Sciatic nerve (tissue), 2 donors: ENCODE measurements around the gene MANSC4. TPM values are rescaled to one million over a fixed set of nuclear protein-coding genes. Genes with fewer than 3 reads are reported as not detected.
"Not testable (repeated sequence)": the region's sequence is repeated elsewhere in the genome, so short reads cannot be mapped to it uniquely, and the experiment has no call there.

Experiments used
- ATAC-seq: fragments of 200-7000 bp; cut with Tn5 transposase; one replicate; pipeline ENCODE4 v1.9.1; 2020; ENCODE audit warnings: mild to moderate bottlenecking, moderate library complexity
- DNase-seq: peaks from one replicate; pipeline ENCODE4 v3.0.0-alpha.2; 2020; ENCODE audit warnings: low spot score
- intact Hi-C: fragments of 100-400 bp; cut with DNase I; formaldehyde crosslinking; loops from one replicate; pipeline ENCODE4 v1.14.2; 2022
- total RNA-seq: library from RNA; stranded (reverse); fragmentation: NEBNext Ultra II Directional; extraction: Animal tissue kit (Norgen Biotek cat#: 25700); gene quantifications from one replicate; pipeline ENCODE4 v1.2.1, GENCODE V29; 2021
- donor health status: DM: no; HTN: no; CAD: no.
- donor health status: DM: no; HTN: no; CAD: no.

The MANSC4 gene
- total RNA-seq, 1 donor from 2014 or later = not detected

DNA sequence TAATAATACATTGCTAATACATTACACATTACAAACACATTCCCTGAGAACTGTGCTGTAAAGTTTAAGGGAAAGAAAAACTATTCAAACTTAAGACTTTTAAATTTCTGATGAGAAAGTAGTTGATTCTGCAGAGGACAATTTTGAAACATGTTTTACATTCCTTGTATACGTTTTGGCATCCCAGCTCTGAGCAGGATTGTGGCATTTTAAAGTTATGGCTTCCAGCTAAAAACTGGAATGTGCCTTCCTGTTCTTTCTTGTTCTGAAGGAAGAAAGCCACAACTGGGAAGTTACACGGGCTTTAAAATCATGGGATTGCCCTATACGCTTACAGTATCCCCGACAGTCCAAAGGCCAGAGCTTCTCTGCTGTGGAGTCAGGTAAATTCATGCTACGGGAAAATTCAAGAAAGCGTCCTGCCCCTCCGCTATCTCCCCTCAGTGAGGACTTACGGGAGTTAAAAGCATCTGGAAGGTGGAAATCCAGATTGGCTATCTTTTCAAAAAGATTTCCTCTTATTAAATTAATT lies 10.8 kb downstream of the MANSC4 start:
- intact Hi-C loops = no loop called here

DNA sequence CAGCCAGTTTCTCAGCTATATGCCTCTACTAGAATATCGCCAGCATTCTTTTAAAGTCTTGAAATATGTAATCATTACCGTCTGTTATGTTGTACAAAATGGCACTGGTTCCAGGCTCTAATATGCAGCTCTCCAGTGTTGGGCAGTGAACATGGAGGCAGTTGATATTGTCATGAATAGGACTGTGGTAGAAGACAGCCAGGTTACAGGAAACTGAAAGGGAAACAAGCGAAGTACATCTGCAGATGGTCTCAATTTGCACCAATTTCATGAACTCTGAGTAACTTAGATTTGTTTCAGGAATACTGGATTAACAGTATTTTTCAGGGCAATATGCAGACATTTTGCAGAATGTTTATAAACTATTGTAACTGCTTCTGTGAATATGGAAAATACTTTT lies 13.4 kb downstream of the MANSC4 start:
- ATAC-seq (no peak), DNase-seq (no peak)
- intact Hi-C loops = no loop called here

More for the DNA sequence above, 10.8 kb downstream of the MANSC4 start:
- no peak for DNase-seq
- ATAC-seq = no peak

DNA sequence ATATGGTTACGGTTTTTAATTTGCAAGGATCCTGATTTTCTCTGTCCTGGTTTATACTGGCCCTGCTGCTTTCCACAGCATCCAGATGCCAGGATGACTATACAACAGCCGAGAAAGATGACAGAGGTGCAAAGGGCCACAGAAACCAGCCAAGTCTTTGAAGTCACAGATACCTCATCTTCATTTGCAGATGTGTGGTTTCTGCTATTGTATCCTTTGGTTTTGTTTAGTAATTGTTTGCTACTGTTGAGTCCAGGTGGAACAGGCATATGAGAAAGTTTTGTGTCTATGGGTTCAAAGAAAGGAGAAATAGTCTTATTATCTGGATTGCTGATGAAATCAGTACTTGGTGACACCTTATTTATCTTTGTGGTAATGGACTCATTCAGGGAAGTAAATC lies 17.3 kb downstream of the MANSC4 start:
- no peak for DNase-seq
- intact Hi-C loops = no loop called here
- no peak for ATAC-seq

DNA sequence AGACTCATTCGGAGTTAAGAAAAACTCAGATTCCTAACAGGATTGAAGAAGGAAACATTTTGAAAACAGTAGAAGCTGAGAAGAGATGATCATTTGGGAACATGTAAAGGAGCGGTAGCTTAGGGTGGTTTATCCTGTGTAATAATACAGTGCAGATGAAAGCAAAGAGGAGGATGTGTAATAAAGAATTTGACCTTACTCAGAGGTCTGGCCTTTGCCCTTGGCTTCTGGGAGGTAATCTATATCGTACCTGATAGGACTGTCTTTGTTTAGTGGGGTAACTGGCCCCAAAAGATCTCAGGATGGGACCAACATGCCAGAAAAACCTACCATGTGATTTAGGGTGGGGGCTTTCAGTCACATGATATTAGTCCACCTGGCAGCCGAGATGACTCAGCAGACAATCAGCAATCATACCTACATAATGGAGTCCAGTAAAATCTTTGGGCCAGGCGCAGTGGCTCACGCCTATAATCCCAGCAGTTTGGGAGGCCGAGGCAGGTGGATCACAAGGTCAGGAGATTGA lies 23.3 kb downstream of the MANSC4 start:
- intact Hi-C loops = no loop called here
- no peak for ATAC-seq
- DNase-seq = no peak

DNA sequence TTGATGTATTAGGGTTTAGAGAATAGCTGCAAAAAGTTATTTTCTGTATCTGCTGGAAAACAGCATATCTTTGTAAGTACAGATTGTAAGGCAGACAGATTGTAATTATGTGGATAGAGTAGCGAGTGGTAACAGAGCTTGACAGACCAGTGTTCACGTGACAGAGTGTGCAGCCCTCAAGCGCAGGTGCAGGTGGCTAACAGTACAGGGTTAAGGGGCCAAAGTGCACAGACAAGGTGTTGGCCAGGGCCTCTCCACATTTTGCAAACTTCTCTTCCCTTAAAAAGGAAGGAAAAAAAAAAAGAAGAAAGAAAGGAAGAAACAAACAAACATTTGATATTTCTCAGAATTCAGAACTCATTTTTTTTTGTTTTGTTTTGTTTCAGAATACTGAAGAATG lies 25.2 kb downstream of the MANSC4 start:
- ATAC-seq (no peak), DNase-seq (no peak)
- intact Hi-C loops = no loop called here

DNA sequence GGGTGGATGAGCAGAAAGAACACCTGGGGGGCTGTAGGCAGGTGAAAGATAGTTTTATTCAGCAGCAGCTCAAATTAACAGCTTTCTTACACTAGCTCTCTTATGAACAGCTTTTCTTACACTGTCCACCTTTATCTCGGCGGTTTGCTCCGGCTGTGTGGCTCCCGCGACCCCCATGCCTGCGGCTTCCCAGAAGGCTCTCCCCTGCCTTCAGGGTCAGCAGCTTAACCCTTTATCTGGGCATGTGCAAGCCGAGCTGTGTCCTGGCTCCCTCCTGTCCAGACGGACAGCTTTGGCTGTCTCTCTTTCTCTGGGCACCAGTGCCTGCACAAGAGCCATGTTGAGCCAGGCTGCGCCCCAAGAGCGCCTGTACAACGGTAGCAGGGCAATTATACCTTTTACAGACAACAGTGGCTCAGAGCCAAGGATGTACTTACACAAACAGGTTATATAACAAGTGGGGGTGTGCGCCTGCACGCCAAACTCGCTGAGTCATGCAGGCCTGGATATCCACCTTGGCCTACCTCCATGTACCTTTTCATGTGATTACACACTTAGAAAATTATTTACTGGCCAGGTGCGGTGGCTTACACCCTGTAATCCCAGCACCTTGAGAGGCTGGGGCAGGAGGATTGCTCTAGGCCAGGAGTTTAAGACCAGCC lies 28.5 kb downstream of the MANSC4 start:
- intact Hi-C loops = no loop called here
- DNase-seq (no peak), ATAC-seq (no peak)

DNA sequence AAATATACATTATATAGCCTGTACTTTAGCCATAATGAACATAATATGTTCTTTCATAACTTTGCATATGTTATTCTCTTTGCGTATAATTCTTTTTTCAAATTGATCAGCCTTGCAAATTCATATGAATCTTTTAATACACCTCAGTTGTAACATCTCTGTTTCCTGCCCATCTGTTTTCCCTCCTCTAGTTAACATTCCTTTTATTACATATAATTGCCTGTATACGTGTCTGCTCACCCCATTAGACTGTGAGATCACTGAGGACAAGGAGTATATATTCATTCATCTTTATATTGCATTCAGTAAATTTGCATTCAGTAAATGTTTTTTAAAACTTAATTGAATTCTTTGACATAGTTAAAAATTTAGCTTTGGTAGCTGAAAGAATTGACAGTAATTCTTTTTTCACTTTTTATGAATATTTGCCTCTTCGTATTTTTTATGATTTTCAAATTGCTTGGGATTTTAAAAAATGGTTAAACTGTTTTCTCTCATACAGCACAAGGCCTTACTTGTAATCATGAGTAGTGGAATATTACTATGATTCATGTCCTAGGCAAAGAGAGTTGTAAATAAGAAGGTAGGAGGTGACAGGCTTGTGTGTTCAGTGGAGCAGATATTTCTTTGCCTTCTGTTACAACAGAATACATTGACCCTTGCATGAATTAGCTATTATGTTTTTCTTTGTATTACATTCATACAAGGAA lies 32.8 kb downstream of the MANSC4 start:
- intact Hi-C loops = no loop called here
- DNase-seq = no peak
- peak; percentile 60 for ATAC-seq

DNA sequence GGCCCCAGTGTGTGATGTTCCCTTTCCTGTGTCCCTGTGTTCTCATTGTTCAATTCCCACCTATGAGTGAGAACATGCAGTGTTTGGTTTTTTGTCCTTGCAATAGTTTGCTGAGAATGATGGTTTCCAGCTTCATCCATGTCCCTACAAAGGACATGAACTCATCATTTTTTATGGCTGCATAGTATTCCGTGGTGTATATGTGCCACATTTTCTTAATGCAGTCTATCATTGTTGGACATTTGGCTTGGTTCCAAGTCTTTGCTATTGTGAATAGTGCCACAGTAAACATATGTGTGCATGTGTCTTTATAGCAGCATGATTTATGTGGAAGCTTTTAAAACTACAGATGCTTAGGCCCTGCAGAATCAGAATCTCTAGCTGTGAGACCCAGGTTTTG lies 34.3 kb downstream of the MANSC4 start:
- intact Hi-C loops, DNase-seq, ATAC-seq: not testable (repeated sequence)

DNA sequence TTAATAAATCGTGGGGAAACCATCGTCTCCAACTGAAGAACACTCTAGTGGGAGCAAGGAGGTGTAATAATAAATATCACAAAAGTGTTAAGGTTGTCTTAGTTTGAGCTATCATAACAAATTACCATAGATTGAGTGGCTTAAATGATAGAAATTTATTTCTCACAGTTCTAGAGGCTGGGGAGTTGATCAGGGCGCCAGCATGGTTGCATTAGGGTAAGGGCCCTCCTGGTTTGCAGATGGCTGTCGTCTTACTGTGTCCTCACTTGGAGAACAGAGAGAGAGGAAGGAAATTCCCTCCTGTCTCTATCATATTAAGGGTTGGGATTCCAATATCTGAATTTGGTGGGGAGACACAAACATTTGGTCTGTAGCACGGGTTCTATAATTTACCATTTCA lies 36.4 kb downstream of the MANSC4 start:
- DNase-seq (no peak), ATAC-seq (no peak)
- intact Hi-C loops = no loop called here

DNA sequence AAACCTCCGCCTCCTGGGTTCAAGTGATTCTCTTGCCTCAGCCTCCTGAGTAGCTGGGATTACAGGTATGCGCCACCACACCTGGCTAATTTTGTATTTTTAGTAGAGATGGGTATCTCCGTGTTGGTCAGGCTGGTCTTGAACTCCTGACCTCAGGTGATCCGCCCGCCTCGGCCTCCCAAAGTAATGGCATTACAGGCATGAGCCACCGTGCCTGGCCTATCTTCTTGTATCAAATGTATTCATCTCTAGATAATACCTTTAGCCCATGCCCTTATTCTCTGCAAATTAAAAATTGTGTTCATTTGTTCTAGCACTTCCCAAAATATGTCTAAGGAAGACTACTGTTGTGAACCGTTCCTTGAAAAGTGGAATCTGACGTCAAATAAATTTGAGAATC lies 45.7 kb downstream of the MANSC4 start:
- intact Hi-C loops = loop anchor here (10.0 kb wide), 1 partner anchor 90 kb away; no protein-coding TSS in a partner anchor
- not testable (repeated sequence) for DNase-seq, ATAC-seq

DNA sequence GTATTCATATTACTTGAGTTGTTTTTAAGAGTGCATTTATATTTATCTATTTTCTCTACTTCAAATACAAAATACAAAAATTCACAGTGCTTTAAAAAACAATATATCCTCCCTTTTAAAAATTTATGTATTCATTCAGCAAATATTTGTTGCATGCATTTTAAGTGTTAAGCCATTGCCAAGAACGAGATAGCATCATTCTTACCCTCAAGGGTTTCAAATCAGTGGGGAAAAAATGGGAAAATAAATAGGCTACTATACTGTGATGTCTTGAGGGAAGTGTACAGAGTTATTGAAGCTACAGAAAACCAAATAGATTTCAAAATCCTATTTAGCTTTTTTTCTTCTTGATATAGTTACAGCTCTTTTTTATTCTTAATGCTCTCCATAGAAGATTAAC lies 46.2 kb downstream of the MANSC4 start:
- no peak for ATAC-seq
- no peak for DNase-seq
- intact Hi-C loops = loop anchor here (10.0 kb wide), 1 partner anchor 91 kb away; no protein-coding TSS in a partner anchor

DNA sequence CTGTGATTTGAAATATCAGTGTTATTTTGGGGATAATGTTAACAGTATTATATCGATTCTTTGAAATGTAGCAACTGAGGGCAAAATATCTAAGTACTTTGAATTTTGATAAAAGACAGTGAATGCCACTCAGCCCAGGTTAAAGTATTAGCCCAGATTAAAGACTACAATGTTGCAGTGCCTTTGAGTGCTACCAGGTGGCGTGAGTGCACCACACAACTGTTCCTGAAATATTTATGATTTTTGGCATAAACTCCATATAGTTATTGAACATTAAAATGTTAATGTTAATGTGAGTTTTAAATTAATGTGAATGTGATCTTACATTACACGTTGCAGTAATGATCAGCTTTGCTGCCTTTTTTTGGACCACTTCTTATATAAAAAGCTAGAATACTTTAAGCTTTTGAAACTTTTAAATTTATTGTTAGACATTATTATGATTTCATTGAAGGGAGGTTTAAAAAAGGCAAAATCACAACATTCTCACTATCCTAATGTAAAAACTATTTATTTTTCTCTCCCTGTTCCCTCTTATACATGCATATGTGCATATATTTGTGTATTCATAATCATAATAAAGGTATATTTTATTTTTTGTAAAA lies 46.9 kb downstream of the MANSC4 start:
- DNase-seq = no peak
- peak; percentile 55 for ATAC-seq
- intact Hi-C loops = loop anchor here (10.0 kb wide), 1 partner anchor 92 kb away; no protein-coding TSS in a partner anchor

DNA sequence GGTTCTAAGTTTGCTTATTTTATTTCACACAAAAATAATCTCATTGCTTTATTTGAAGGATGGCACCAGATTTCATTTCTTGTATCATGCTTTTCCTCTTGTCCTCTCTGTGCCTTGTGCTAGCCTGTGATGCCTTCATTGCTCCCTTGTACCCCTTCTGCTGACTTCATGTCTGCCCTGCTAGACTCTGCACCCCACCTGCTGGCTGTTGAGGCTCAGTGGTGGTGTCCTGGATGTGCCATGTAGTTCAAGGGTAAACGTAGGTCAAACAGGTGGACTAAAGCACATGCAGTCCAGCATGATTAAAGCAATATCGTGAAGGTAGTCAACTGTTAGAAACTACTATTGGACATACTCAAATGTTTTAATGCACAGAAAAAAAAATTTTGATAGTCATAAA lies 47.8 kb downstream of the MANSC4 start:
- DNase-seq (no peak), ATAC-seq (no peak)
- intact Hi-C loops = loop anchor here (10.0 kb wide), 1 partner anchor 93 kb away; no protein-coding TSS in a partner anchor

DNA sequence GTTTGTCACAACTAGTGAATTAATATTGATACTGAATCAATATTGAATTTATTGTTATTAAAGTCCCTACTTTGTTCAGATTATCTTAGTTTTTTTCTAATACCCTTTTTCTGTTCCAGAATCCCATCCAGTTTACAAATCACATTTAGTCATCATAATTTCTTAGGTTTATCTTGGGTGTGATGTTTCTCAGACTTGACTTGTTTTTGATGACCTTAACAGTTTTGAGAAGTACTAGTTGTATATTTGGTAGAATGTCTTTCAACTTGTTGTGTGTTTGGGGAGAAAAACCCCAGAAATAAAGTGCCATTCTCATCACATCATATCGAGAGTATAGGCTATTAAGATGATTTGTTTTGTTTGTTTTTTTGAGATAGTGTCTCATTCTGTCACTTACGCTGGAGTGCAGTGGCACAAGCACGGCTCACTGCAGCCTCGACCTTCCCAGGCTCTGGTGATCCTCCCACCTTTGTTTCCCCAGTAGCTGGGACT lies 49.9 kb downstream of the MANSC4 start:
- intact Hi-C loops = loop anchor here (10.0 kb wide), 1 partner anchor 95 kb away; no protein-coding TSS in a partner anchor
- DNase-seq (no peak), ATAC-seq (no peak)

DNA sequence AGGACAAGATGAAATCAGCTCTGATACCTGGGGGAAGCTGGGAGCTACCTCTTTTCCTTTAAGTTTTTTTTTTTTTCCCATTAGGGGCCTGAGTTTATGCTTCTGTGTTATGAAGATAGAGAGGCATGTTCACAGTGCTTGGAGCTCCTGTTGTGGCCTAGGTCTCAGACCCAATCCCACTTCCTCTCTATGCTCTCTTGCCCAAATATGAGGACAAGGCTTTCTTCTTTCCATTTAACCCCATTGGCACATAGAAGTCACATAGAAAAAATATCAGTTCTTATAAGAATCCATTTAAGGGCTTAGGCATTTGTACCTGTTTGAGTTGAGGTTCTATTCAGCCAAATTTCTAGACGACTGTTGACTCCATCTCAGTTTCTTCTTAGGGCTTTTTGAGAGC lies 56.8 kb downstream of the MANSC4 start:
- intact Hi-C loops = no loop called here
- no peak for DNase-seq
- no peak for ATAC-seq

Other genes starting within 250 kb of the MANSC4 start
- 1.2 TPM for gene REP15, start 83.8 kb downstream of the MANSC4 start, total RNA-seq
- gene MRPS35, start 69.4 kb downstream of the MANSC4 start, total RNA-seq = 28.0 TPM
- gene KLHL42, start within 50 bp of the MANSC4 start, total RNA-seq = 31.8 TPM
- gene PTHLH, start 192.5 kb upstream of the MANSC4 start, total RNA-seq = 8.3 TPM